ENCODE results near the gene KLF1.
"Not testable (repeated sequence)": the region's sequence is repeated elsewhere in the genome, so short reads cannot be mapped to it uniquely, and the experiment has no call there.

KLF1 gene

DNA sequence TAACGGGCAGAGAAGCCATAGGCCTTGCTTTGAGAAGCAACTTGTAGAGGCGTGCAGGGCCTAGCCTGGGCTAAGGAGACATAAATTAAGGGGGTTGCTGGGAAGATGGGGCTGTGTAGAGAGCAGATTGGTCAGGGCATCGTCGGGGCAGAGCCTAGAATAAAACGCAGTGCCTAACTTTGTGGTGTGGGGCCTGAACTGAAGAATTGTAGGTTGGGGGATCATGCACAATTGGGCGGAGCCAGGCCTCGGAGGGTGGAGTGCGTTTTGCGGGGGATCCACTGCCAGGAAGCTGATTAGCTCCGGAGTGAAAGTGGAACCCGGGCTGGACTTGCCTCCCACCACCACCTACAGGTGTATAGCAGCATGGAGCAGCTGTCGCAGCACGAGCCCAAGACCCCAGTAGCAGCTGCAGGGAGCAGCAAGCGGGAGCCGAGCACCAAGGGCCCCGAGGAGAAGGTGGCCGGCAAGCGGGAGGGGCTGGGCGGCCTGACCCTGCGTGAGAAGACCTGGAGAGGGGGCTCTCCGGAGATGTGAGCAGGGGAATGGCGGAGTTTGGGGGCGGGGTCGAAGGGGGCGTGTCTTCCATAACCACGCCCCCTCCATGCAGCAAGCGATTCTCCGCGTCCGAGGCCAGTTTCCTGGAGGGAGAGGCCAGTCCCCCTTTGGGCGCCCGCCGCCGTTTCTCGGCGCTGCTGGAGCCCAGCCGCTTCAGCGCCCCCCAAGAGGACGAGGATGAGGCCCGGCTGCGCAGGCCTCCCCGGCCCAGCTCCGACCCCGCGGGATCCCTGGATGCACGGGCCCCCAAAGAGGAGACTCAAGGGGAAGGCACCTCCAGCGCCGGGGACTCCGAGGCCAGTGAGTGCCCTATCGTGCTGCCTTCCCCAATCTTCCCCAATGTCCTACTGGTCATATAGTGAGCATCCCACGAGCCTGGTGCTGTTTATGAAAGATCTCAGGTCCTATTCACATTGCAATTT lies 19.6 kb downstream of the KLF1 start:
- peak; percentile 86 for DNase-seq (ENCODE audit: low spot score)

DNA sequence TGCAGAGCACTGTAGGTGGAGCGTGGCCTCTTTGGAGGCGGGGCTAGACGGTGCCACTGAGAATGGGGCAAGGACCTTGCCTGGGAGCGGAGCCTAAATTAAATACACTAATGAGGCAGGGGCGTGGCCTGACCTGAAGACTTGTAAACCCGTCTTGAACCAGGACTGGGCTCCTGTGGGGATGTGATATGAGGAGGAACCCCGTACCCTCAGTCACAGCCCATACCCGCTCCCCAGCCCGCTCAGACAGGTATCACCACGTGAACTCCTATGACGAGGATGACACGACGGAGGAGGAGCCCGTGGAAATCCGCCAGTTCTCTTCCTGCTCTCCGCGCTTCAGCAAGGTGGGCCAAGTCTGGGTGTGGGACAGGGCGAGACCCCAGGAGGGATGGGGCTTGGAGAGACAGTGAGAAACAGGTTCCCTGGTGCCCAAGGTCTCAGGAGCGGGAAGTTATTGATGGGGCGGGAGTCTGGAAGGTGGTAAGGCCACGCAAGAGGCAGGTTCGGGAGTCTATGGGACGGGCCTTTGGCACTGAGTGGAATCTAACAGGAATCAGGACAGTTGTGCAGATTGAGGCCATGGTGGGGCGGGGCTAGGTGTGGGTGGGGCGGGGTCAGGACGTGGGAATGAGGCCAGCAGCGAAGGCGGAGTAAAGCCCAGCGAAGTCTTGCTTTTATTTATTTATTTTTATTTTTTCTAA lies 20.4 kb downstream of the KLF1 start:
- DNase-seq (ENCODE audit: low spot score), result no peak

DNA sequence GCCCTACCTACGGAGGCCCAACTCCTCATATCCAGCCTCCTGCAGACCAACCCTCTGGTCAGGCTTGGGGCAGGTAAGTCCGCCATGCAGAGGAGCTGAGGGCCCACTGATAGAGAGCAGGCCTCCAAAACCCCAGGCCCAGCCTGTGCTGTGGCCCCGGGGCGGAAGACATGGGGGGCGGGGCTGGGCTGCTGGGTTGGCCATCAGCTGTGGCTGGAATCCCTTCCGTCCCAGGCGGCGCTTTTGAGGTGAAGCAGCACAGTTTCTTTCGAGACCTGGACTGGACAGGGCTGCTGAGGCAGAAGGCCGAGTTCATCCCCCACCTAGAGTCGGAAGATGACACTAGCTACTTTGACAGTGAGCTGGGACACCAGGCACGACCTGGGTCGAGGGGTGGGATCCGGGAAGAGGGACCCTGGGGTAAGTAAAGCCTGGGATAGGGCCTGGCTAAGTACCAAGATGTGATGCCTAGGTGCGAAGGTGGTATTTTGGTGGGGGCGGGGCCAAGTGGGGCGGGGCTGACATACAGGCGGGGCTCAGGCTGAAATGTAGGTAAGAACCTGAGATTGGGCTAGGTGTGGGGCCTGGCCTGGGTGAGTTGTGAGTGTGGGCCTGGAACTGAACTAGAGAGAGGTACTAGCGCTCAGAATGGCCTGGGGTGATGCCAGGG lies 21.1 kb downstream of the KLF1 start:
- DNase-seq (ENCODE audit: low spot score), result no peak

DNA sequence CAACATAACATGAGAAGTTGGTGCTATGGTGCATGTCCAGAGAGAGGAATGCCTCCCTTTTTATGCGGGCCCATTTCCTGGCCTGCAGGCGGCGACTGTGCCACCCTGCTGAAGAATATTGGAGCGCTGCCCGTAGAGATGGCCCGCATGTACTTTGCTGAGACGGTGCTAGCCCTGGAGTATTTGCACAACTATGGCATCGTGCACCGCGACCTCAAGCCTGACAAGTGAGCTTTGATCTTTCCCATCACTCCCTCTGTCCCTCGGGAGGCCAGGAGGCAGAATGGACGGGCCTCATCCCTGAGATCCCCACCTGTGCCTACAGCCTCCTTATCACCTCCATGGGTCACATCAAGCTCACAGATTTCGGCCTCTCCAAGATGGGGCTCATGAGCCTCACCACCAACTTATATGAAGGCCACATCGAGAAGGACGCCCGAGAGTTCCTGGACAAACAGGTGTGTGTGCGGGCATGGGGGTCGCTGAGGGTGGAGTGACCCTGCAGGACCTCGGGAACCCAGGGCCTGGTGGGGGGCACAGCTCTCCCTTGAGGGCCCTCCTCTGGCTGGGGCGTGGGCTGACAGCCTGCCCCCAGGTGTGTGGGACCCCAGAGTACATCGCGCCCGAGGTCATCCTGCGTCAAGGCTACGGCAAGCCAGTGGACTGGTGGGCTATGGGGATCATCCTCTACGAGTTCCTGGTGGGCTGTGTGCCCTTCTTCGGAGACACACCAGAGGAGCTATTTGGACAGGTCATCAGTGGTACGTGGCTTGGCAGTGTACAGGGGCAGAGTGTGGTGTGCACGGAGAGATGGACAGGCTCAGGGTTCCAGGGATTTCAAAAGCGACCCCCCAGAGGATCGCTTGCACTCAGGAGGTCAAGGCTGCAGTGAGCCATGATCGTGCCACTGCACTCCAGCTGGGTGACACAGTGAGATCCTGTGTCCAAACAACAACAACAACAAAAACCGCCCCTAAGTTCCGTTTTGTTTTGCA lies 22.0 kb downstream of the KLF1 start:
- no peak for DNase-seq (ENCODE audit: low spot score)

DNA sequence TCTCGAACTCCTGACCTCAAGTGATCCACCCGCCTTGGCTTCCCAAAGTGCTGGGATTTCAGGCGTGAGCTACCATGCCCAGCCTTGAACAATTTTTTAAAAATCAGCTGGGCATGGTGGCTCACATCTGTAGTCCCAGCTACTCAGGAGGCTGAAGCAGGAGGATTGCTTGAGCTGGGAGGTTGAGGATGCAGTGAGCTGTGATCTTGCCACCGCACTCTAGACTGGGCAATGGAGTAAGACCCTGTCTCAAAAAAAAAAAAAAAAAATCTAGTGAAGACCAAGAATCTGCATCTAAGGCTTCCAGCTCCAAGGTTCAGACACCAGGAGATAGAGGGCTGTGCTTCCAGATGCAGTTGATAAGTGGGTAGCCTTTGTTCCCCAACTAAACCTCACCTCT lies 22.9 kb downstream of the KLF1 start:
- DNase-seq (ENCODE audit: low spot score), result no peak

DNA sequence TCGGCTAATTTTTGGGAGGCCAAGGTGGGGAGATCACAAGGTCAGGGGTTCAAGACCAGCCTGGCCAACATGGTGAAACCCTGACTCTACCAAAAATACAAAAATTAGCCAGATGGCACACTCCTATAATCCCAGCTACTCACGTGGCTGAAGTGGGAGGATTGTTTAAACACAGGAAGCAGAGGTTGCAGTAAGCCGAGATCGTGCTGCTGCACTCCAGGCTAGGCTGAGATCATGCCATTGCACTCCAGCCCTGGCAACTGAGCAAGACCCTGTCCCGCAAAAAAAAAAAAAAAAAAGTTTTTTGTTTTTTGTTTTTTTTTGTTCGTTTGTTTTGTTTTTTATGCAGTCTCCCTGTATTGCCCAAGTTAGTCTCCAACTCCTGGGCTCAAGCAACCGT lies 27.5 kb downstream of the KLF1 start:
- DNase-seq (ENCODE audit: low spot score), result no peak

DNA sequence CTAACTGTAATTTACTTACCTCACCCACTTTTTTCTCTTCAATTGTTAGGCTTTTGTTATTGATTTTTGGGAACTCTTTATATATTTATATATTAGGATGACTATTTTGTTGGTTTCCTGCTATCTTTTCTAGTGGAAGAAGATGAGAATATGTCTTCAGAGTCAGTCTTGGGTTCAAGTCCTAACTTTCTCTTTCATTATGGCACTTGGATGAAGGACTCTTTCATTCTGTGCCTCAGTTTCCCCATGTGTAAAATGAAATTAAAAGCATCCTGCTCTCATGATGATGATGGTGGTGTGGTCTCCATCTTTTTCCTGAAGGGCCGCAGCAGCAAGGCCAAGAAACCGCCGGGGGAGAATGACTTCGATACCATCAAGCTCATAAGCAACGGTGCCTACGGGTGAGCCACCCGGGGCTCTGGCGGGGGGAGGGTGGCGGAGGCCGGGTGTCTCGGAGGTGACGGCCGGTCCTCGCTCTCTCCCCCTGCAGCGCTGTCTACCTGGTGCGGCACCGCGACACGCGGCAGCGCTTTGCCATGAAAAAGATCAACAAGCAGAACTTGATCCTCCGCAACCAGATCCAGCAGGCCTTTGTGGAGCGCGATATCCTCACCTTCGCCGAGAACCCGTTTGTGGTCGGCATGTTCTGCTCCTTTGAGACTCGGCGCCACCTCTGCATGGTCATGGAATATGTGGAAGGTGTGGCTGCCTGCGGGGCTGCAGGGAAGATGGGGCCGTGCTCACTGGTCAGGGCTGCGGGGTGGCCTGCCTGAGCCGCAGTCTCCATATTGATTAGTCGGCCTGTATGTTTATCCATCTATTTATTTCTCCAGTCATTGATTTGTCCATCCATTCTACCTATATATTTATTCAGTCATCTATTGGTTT lies 28.7 kb downstream of the KLF1 start:
- DNase-seq (ENCODE audit: low spot score), result no peak

DNA sequence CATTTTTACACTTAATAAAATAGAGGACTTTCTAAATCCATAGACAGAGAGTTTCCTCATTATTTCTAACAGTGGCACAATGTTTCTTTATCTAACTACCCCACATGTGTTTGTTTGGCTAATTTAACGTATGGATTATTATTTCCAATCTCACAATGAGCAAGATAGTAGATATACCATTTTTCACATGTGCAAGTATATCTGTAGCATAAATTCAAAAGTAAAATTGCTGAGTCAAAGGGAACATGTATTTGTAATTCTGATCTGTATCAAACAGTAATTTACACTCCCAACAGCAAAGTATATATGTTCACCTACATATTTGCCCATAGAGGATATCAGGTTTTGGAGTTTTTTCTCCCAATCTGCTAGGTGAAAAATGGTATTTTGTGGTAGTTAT lies 30.3 kb downstream of the KLF1 start:
- no peak for DNase-seq (ENCODE audit: low spot score)

DNA sequence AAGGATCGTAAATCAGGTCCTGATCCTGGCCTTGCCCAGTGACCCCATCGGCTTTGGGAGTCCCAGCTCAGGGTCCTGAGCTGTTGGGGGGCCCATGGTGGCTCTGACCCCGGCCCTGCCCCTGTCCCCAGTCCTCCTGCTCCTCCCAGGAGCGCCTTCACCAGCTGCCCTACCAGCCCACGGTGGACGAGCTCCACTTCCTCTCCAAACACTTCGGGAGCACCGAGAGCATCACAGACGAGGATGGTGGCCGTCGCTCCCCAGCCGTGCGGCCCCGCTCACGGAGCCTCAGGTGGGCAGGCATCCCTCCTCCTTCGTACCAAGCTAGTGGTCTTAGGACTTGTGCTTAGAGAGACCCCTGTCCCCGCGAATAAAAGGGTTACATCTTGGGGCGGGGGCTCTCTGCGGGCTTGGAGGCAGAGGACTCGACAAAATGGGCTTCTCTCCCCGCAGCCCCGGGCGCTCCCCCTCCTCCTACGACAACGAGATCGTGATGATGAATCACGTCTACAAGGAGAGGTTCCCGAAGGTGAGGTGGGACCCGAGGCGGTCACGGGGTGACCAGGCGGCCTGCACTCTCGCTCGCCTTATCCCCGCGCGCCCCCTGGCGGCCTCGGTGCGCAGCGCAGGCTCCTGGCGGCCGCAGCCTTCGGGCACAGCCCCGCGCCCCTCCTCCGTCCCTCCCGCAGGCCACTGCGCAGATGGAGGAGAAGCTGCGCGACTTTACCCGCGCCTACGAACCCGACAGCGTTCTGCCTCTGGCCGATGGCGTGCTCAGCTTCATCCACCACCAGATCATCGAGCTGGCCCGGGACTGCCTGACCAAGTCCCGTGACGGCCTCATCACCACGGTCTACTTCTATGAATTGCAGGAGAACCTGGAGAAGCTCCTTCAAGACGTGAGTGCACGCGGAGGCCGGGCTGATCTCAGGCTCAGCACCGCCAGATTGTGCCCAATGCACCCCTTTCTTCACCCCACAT lies 39.6 kb downstream of the KLF1 start:
- peak; percentile 90 for DNase-seq (ENCODE audit: low spot score)

DNA sequence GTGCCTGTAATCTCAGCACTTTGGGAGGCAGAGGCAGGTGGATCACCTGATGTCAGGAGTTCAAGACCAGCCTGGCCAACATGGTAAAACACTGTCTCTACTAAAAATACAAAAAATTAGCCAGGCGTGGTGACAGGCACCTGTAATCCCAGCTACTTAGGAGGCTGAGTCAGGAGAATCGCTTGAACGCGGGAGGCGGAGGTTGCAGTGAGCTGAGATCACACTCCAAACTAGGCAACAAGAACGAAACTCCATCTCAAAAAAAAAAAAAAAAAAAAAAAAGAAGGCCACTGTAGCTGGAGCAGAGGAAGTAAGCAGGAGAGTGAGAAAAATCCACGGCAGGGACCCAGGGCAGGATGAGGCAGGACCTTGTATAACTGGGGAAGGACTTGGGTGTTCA lies 40.4 kb downstream of the KLF1 start:
- not testable (repeated sequence) for DNase-seq (ENCODE audit: low spot score)

DNA sequence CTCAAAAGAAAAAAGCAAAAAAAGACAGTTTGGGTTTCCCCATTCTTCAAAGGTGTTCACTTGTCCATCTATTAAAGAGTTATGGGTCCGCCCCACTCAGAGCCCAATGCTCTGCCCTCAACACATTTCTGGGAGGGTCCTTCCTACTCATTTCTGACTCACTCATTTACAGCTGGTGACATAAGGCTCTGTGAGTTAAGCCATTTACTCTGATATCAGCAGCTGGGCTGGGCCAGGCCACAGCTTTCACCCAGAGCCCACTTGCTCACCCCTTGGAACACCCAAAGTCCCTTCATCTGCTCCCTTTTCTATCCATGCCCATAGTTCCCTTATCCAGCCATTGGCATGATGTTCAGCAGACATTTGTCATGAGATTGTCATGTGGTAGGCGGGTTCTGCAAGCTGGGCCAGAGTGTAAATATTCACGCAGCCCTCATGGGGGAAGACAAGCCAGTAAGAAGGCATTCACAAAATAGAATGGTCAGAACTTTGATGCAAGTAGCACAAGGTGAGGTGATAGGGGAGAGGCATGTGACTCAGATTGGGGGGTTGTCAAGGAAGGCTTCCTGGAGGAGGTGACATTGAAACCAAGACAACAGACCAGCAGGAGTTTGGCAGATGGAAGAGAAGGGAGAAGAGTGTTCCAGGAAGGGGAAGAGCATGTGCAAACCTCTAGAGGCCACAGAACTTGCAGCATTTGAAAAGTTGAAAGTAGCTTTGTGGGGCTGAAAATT lies 42.8 kb downstream of the KLF1 start:
- no peak for DNase-seq (ENCODE audit: low spot score)

DNA sequence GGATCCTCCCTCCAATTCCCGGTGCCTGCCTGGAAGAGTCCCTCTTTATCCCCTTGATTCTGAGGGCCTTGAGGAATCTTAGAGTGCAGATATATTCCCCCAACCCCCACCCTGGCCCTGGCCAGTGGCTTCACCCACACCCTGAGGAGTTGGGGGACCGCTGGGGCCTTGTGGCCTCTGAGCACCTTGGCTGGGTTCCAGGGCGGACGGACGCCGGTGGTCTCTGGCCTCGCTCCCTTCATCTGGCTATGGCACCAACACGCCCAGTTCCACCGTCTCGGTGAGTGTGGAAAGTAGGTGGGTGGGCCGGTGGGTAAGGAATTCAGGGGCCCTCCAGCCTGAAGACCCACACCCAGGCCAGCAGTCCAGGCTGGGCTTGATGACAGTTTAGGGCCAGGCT lies 43.7 kb downstream of the KLF1 start:
- no peak for DNase-seq (ENCODE audit: low spot score)

DNA sequence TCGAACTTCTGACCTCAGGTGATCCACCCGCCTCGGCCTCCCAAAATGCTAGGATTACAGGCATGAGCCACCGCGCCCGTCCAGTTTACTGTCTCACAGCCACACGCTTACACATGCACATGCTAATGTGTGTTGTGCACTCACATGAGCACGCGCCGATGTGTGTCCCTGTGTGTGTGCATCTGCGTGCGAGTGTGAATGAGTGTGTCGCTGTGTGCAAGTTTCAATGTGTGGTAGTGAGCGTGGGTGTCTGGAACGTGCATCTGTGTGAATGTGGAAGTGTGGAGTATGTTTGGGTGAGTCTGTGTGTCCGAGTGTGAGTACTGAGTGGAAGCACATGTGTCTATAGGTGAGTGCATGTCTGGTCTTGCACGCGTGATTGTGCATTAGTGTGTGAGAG lies 44.5 kb downstream of the KLF1 start:
- no peak for DNase-seq (ENCODE audit: low spot score)

DNA sequence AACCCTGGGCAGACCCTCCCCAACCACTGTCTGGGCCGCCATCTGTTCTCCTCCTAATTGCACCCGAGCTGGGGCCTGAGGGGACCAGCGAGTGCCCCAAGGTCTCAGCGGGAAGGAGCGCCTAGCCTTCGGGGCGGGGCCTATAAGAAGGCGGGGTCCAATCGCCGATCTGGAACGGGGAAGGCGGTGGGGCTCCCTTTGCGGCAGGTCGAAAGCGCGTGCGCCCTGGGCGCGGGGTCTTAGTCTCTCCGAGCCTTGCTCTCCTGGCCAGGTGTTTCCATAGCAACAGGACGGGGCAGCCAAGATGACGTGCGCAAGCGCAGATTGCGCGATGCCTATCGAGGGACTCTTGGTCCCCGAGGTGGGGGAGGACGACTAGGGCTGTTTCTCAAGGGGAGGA lies 45.9 kb downstream of the KLF1 start:
- DNase-seq (ENCODE audit: low spot score), result no peak

DNA sequence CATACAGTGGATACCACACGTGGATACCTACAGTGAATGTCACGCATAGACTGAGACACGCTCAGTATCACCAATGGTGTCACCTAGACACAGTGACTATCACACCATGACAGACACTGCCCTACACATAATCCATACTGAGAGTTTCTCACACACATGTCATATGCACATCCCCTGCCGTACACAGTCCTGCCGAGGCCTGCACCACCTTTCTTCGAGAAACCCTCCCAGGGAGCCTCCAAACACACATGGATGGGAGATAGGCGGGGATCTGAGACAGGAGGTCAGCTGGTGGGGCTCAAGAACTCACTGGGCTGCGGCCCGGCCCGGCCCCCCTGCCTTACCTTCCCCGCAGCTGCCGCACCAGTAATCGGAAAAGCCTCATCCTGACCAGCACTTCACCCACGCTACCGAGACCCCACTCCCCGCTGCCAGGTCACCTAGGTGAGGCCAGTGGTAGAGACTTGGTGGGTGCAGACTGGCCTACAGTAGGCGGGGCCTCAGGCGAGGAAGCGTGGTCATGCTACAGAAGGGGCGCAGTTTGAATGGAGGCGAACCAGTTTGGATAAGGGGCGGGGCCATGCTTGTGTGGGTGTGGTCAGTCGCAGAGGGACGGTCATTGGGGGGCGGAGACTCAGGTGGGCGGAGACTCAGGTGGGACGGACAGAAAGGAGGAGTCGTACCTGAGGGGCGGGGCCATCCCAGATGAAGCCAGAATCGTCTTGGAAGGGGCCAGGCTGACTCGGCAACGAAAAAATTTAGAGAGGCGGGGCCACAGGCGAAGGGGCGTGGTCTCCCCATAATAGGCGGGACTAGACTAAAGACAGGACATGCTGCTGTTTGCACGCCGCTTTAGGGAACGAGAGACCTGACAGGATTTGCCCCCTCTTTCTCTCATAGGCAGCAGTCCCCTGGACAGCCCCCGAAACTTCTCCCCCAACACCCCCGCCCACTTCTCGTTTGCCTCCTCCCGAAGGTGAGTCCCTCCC lies 46.6 kb downstream of the KLF1 start:
- no peak for DNase-seq (ENCODE audit: low spot score)

DNA sequence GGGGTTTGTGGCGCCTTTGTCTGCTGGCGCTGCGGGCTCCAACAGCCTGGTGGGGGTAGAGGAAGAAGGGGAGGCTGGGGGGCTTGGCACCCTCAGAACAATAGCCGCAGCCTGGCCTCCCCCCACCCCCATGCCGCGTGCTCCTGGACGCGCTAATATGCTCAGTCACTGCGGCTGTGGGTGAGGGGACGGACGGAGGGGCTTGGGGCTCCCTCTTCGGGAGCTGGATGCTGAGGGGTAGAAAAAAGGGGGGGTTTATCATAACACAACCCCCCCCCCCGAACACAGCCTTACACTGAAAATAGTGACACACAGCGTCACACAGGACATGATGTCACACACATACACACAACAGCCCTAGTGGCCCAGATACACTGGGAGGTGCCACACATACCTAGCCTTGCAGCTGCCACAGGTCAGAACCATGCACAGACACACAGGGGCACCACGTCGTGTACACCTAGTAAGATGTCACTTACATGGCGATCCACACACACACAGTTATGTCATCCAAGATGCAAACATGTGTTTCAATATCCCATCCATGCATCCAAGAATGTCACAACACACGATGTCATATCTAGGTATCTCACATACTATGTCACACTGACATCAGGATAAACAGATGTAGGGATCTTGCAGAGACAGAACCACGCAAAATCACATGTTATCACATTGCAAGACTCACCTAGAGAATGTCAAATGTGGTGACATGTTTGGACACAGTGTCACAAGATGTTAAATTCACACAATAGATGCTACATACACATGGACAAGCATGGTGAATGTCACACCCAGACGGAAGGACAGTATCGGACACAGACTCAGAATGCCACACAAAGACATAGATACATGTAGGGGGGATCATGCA lies 47.9 kb downstream of the KLF1 start:
- DNase-seq (ENCODE audit: low spot score), result no peak
